ENCODE measurements around the gene THADA. TPM values are rescaled to one million over a fixed set of nuclear protein-coding genes. Genes with fewer than 3 reads are reported as not detected.

Gene THADA
- total RNA-seq, 4 donors from 2014 or later, result 26.2 to 58.3 (median 29.7) TPM

DNA sequence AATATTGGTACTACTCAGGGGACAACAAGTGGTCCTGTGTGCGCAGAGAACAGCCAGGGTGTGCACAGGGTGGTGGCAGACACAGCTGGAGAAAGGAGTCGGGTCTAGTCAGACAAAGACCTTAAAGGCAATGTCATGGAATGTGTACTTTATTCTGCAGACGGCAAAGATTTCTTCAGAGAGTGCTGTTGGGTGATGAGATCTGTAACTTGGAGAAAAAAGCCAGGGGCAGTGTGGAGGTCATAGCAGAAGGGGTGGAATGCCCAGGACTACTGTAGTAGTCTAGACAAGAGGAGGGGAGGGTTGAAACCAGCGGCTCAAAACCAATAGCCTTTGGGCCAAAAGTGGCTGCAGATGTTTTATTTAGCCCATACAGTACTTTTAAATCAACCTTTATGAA, 248.1 kb downstream of the THADA start:
- WGBS, result 88% methylated on average over 4 of the region's 4 CpGs
- TF ChIP-seq POLR2AphosphoS5 (IDR thresholded peaks at IDR 0.05), result no peak
- TF ChIP-seq POLR2A (IDR thresholded peaks at IDR 0.05), result no peak
- DNase-seq (ENCODE audit: low spot score in 2 of 2), result no peak
- Histone ChIP-seq H3K27ac (peak overlapping the region; percentile 70), H3K4me1 (peaks cover 63% of the 10 kb centered on the region), H3K27me3 (no peaks in the 10 kb centered on the region), H3K9me3 (no peaks in the 10 kb centered on the region), H3K4me3 (no peak overlapping the region), H3K36me3 (no peaks in the 10 kb centered on the region)

DNA sequence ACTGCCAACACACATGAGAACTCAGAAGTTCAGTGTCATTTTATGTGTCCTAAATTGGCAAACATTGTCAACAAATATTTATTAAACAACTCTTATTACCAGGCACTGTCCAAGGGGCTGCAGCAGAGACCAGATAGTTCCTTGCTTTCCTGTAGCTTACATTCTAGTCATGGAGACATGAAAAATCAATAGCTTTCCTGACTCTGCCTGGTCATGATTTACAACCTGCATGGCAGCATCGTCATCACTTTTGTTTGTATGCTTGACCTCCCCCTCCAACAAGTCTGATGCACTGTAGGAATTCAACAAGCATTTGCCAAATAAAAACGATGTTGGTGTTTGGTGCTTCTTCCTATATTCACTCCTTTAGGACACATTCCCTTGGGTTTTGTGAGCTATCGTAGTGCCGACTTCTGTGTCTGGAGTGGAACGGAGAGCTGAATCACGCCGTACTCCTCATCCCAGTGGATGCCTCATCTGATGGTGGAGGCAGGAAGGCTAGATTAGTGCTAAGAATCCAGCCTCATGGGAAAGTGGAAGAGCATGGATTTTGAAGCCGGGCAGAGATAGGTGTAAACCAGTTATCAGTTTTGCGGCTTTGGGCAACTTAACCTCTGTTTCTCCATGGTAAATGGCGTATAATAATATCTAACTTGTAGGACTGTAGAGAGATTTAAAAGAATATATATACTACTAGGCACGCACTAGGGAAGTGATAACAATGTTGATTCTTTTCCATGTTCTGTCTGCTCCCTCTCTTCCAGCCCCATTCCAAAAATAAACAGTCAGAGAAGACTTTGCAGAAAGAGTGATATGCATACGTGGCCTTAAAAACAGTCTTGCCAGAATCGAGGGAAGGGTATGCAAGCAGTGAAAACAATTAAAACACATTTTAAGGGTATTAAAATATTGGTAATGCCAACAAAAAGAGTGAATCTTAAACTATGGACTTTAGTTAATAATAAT, 249.0 kb downstream of the THADA start:
- Histone ChIP-seq H3K4me1 (peaks cover 69% of the 10 kb centered on the region), H3K27me3 (no peaks in the 10 kb centered on the region), H3K27ac (no peak overlapping the region), H3K4me3 (no peak overlapping the region), H3K36me3 (no peaks in the 10 kb centered on the region), H3K9me3 (no peaks in the 10 kb centered on the region)
- no peak for DNase-seq (ENCODE audit: low spot score in 2 of 2)
- no peak for TF ChIP-seq EP300 (IDR thresholded peaks at IDR 0.05)
- WGBS, result 88% methylated on average over 13 of the region's 13 CpGs

DNA sequence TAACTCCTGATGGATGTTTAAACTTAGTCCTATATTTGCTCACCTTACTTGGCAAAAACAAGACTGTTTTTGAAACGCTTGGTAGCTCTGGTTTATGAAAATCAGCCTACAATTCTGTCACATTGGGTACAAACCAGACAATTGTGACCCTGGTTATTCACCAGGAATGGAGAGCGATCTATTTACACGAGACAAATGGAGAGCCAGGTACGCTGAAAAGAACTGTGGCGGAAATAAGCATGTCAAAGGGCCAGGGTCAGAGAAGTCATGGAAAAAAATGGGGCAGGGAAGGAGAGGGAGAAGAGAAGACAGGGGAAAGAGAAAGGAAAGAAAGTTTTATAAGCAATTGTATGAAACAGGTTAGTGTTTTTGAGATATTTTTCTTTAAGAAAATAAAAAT, 250.0 kb downstream of the THADA start:
- TF ChIP-seq, protein P1, sequence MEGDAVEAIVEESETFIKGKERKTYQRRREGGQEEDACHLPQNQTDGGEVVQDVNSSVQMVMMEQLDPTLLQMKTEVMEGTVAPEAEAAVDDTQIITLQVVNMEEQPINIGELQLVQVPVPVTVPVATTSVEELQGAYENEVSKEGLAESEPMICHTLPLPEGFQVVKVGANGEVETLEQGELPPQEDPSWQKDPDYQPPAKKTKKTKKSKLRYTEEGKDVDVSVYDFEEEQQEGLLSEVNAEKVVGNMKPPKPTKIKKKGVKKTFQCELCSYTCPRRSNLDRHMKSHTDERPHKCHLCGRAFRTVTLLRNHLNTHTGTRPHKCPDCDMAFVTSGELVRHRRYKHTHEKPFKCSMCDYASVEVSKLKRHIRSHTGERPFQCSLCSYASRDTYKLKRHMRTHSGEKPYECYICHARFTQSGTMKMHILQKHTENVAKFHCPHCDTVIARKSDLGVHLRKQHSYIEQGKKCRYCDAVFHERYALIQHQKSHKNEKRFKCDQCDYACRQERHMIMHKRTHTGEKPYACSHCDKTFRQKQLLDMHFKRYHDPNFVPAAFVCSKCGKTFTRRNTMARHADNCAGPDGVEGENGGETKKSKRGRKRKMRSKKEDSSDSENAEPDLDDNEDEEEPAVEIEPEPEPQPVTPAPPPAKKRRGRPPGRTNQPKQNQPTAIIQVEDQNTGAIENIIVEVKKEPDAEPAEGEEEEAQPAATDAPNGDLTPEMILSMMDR (IDR thresholded peaks at IDR 0.05), result no peak
- TF ChIP-seq EP300 (IDR thresholded peaks at IDR 0.05) (no peak), POLR2A (IDR thresholded peaks at IDR 0.05) (no peak), POLR2AphosphoS5 (IDR thresholded peaks at IDR 0.05) (no peak)
- Histone ChIP-seq H3K4me3 (no peak overlapping the region), H3K27ac (peak overlapping the region; percentile 87), H3K36me3 (no peaks in the 10 kb centered on the region), H3K27me3 (no peaks in the 10 kb centered on the region), H3K4me1 (peaks cover 79% of the 10 kb centered on the region), H3K9me3 (no peaks in the 10 kb centered on the region)
- no peak for DNase-seq (ENCODE audit: low spot score in 2 of 2)
- 83% methylated on average over 5 of the region's 5 CpGs for WGBS

DNA sequence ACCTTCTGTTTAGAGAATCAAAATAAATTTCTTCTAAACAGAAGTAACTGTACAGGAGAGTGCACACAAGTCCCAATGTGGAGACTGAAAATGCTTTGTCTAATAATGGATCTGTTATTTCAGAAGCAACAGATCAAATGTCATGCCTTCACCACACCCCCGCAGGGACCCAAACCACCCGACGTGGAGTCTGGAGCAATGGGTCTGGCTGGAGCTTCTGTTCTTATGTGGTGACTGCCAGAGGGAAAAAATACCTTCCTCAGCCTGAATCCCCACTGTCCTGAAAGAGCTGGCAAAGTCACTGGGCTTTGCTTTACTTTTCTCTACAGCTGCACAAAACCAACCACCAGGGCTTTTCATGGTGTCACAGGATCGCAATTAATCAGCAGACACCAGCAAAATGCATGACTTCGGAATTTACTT, 250.4 kb downstream of the THADA start:
- WGBS, result 34% methylated on average over 5 of the region's 5 CpGs
- Histone ChIP-seq H3K4me1 (peaks cover 80% of the 10 kb centered on the region), H3K27ac (peak overlapping the region; percentile 87)

DNA sequence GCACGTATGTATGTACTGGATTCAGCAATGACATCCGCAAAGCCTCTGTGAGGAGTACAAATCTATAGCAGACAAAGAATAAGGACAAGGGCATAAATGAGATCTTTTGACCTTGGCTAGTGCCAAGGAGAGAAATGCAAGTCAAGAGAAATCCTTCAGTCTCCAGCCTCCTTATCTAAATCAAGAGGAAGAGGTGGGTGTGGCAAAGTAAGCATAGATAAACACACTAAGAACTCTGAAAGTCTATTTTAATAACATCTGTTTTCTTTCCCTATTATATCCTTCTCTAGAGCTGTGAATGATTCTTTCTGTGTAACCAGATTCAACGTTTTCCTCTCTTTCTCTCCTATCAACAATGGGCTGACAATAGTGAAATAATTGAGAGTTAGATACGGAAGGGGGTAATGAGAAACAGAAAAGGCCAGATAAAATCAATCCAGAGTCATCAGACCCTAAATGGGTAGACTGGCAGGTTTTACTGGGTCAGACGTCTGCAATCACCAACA, 250.9 kb downstream of the THADA start:
- H3K27me3 ChIP-seq, result no peaks in the 10 kb centered on the region
- WGBS, result 25% methylated on average over 5 of the region's 5 CpGs
- no peak for TF ChIP-seq EP300 (IDR thresholded peaks at IDR 0.05)
- no peak for TF ChIP-seq POLR2A (IDR thresholded peaks at IDR 0.05)
- TF ChIP-seq, protein P1 (IDR thresholded peaks at IDR 0.05), result no peak
- H3K4me1 ChIP-seq, result peaks cover 83% of the 10 kb centered on the region
- no peak overlapping the region for H3K4me3 ChIP-seq
- H3K36me3 ChIP-seq, result no peaks in the 10 kb centered on the region
- no peaks in the 10 kb centered on the region for H3K9me3 ChIP-seq
- H3K27ac ChIP-seq, result peak overlapping the region; percentile 87
- no peak for DNase-seq (ENCODE audit: low spot score in 2 of 2)

More for the DNA sequence above, 250.4 kb downstream of the THADA start:
- H3K9me3 ChIP-seq, result no peaks in the 10 kb centered on the region
- no peak for TF ChIP-seq EP300 (IDR thresholded peaks at IDR 0.05)
- no peak for TF ChIP-seq POLR2AphosphoS5 (IDR thresholded peaks at IDR 0.05)
- TF ChIP-seq, protein P1 (IDR thresholded peaks at IDR 0.05), result peak in 1 of 2 donors; percentile 38
- TF ChIP-seq POLR2A (IDR thresholded peaks at IDR 0.05), result peak in 1 of 2 donors; percentile 30
- no peak overlapping the region for H3K4me3 ChIP-seq
- DNase-seq (ENCODE audit: low spot score in 2 of 2), result peak; percentile 81 to 84
- H3K27me3 ChIP-seq, result no peaks in the 10 kb centered on the region
- H3K36me3 ChIP-seq, result no peaks in the 10 kb centered on the region

DNA sequence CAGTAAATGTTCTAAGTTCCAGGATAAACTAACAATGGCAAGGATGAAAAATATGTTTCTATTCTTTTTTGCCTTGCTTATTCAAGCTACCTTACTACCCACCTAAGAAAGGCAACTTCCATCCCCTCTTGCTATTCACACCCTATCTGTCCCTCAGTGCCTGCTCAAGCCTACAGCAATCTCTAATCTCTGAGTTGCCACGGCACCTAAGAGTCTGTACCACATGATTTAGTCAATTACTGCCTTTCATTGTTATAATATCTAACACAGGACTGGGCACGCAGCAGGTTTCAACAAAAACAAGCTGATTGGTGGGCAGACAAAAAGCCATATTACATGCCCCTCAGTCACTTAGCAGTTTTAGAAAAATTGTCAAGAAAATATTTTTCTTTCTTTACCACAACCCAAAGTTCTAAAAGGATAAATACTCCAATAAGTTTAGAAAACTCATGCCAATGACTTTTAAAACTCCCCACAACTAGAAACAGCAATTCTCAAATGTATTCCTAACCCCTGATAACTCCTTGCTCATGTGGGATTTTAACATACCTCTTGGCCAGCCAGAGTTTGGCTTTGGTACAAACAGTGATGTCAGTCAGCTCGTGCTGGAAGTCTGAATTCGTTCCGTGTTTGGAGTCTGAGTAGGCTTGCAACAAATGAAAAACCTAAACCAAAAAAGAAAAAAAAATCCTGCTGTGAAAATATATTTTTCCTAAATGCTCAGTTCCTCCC, 252.1 kb downstream of the THADA start:
- TF ChIP-seq EP300 (IDR thresholded peaks at IDR 0.05), result no peak
- no peak for TF ChIP-seq POLR2AphosphoS5 (IDR thresholded peaks at IDR 0.05)
- no peak for TF ChIP-seq POLR2A (IDR thresholded peaks at IDR 0.05)
- TF ChIP-seq, protein P1 (IDR thresholded peaks at IDR 0.05), result no peak
- Histone ChIP-seq H3K27ac (peak overlapping the region; percentile 87), H3K9me3 (no peaks in the 10 kb centered on the region), H3K4me1 (peaks cover 83% of the 10 kb centered on the region), H3K4me3 (no peak overlapping the region), H3K27me3 (no peaks in the 10 kb centered on the region), H3K36me3 (no peaks in the 10 kb centered on the region)
- DNase-seq (ENCODE audit: low spot score in 2 of 2), result peak; percentile 86 to 90
- WGBS, result 20% methylated on average over 5 of the region's 5 CpGs

Measured in suprapubic skin (tissue), 4 donors.